HepG2 (cell line): Measurements from ENCODE around the gene UCKL1. TPM values are rescaled to one million over a fixed set of nuclear protein-coding genes. Genes with fewer than 3 reads are reported as not detected.
A peak's percentile ranks its signal among the peaks of the same experiment; 100 is the strongest.

Experiments used
- ARNT2 ChIP-seq: sonication (generic); formaldehyde crosslinking; IDR thresholded peaks from 2 replicates; pipeline ENCODE4 v1.8.0; 2022; ENCODE audit warnings: mild to moderate bottlenecking, low read depth, missing genetic modification reagents, moderate library complexity
- CAMTA2 ChIP-seq: sonication (generic); formaldehyde crosslinking; IDR thresholded peaks from 2 replicates; pipeline ENCODE4 v1.4.0; 2020; ENCODE audit warnings: mild to moderate bottlenecking, missing genetic modification reagents, borderline replicate concordance
- ELF4 ChIP-seq: sonication (generic); formaldehyde crosslinking; IDR thresholded peaks from 2 replicates; pipeline ENCODE4 v1.5.0; 2020; ENCODE audit warnings: missing genetic modification reagents, mild to moderate bottlenecking, moderate library complexity, borderline replicate concordance
- GLMP ChIP-seq: sonication (generic); formaldehyde crosslinking; IDR thresholded peaks from 2 replicates; pipeline ENCODE4 v1.9.0; 2021; ENCODE audit warnings: missing genetic modification reagents, mild to moderate bottlenecking, borderline replicate concordance
- ISL2 ChIP-seq: sonication (generic); formaldehyde crosslinking; IDR thresholded peaks from 2 replicates; pipeline ENCODE4 v1.5.0; 2020; ENCODE audit warnings: missing genetic modification reagents
- MEIS1 ChIP-seq: sonication (generic); formaldehyde crosslinking; IDR thresholded peaks from 2 replicates; pipeline ENCODE4 v1.9.0; 2021; ENCODE audit warnings: mild to moderate bottlenecking, missing genetic modification reagents, moderate library complexity, borderline replicate concordance
- MXD4 ChIP-seq: IDR thresholded peaks from 2 replicates; pipeline ENCODE4 v1.6.1; 2016; ENCODE audit warnings: mild to moderate bottlenecking, missing biosample characterization, missing genetic modification reagents
- MXI1 ChIP-seq: IDR thresholded peaks from 3 replicates; pipeline ENCODE4 v1.6.1; 2012; ENCODE audit warnings: low read depth, low read length, inconsistent platforms, borderline replicate concordance
- NFE2L2 ChIP-seq: fragments of 150-350 bp; IDR thresholded peaks from 2 replicates; pipeline ENCODE4 v1.6.1; 2014; ENCODE audit warnings: low read length
- POGZ ChIP-seq: sonication (generic); formaldehyde crosslinking; IDR thresholded peaks from 2 replicates; pipeline ENCODE4 v1.4.0; 2020; ENCODE audit warnings: mild to moderate bottlenecking, missing genetic modification reagents
- RBFOX2 ChIP-seq: fragments of 200-400 bp; formaldehyde crosslinking; IDR thresholded peaks from 2 replicates; pipeline ENCODE4 v1.6.1; 2017; ENCODE audit warnings: low read depth, mild to moderate bottlenecking, low read length
- RXRA ChIP-seq: sonication (generic); formaldehyde crosslinking; IDR thresholded peaks from 2 replicates; pipeline ENCODE4 v1.5.1; 2020; ENCODE audit warnings: missing genetic modification reagents
- ZBTB26 ChIP-seq: IDR thresholded peaks from 2 replicates; pipeline ENCODE4 v1.6.1; 2016; ENCODE audit warnings: missing compliant biosample characterization, missing genetic modification reagents, borderline replicate concordance
- ZFP82 ChIP-seq: sonication (generic); formaldehyde crosslinking; IDR thresholded peaks from 2 replicates; pipeline ENCODE4 v1.5.1; 2020; ENCODE audit warnings: mild to moderate bottlenecking, missing genetic modification reagents, borderline replicate concordance
- ZNF232 ChIP-seq: sonication (generic); formaldehyde crosslinking; IDR thresholded peaks from 2 replicates; pipeline ENCODE4 v1.4.0; 2020; ENCODE audit warnings: missing genetic modification reagents, borderline replicate concordance
- ZNF350 ChIP-seq: sonication (generic); formaldehyde crosslinking; IDR thresholded peaks from 2 replicates; pipeline ENCODE4 v1.4.0; 2020; ENCODE audit warnings: mild to moderate bottlenecking, low read depth, missing genetic modification reagents, borderline replicate concordance
- ZNF446 ChIP-seq: sonication (generic); formaldehyde crosslinking; IDR thresholded peaks from 2 replicates; pipeline ENCODE4 v1.5.0; 2020; ENCODE audit warnings: mild to moderate bottlenecking, missing genetic modification reagents
- ZNF839 ChIP-seq: sonication (generic); formaldehyde crosslinking; IDR thresholded peaks from 2 replicates; pipeline ENCODE4 v1.4.0; 2020; ENCODE audit warnings: missing genetic modification reagents, mild to moderate bottlenecking, borderline replicate concordance
- ZNF883 ChIP-seq: sonication (generic); formaldehyde crosslinking; IDR thresholded peaks from 2 replicates; pipeline ENCODE4 v1.5.1; 2020; ENCODE audit warnings: mild to moderate bottlenecking, missing genetic modification reagents; ENCODE audit errors: not compliant biosample characterization
- ZSCAN21 ChIP-seq: sonication (generic); formaldehyde crosslinking; IDR thresholded peaks from 2 replicates; pipeline ENCODE4 v1.8.0; 2022; ENCODE audit warnings: mild to moderate bottlenecking, missing genetic modification reagents, moderate library complexity, borderline replicate concordance
- ZXDC ChIP-seq: sonication (generic); formaldehyde crosslinking; IDR thresholded peaks from 2 replicates; pipeline ENCODE4 v1.5.0; 2020; ENCODE audit warnings: mild to moderate bottlenecking, missing genetic modification reagents
- polyA plus RNA-seq, 8 experiments: library from polyadenylated mRNA; depleted of rRNA in 3 of 8; stranded (reverse) in 7 of 8; unstranded in 1 of 8; fragments of >200 nt; fragmentation: Illumina TruSeq in 4 of 8; extraction: Trizol in 4 of 8; gene quantifications; 2 replicates each; pipeline versions ENCODE4 v1.2.1 to v1.2.3, GENCODE V29; 2011 to 2016; ENCODE audit warnings: low read depth in 4 of 8, missing spikeins in 1 of 8, mixed read lengths in 1 of 8; ENCODE audit not compliant: insufficient read depth in 1 of 8
- total RNA-seq, 5 experiments: library from RNA; depleted of rRNA; stranded (reverse); fragments of >200 nt; fragmentation: Illumina TruSeq; extraction: Trizol; gene quantifications; 2 replicates each; pipeline ENCODE4 v1.2.3, GENCODE V29; 2016; ENCODE audit warnings: low read depth in 1 of 5

UCKL1 gene
- total and polyA plus RNA-seq, 2 of the 13 experiments (the other 11 are each of a cell fraction or from before 2014, with no cell fraction given), result 50.2 to 126 TPM

GRCh38 chr20:63973636-63974401, 17.6 kb upstream of the UCKL1 start (continued):
- TF ChIP-seq ZNF839 (CRISPR knock-in tag) (peak; percentile 87; the same call in 1 of the 2 replicates), ZFP82 (0 out of 2 replicates have a peak, but pooled peaks have one; percentile 43), ZXDC (peak; percentile 99), ZNF232 (CRISPR knock-in tag) (peak; percentile 84; the same call in 1 of the 2 replicates), MEIS1 (CRISPR knock-in tag) (0 out of 2 replicates have a peak, but pooled peaks have one; percentile 66), ZSCAN21 (CRISPR knock-in tag) (0 out of 2 replicates have a peak, but pooled peaks have one; percentile 29), CAMTA2 (CRISPR knock-in tag) (no peak), ARNT2 (CRISPR knock-in tag) (peak; percentile 77; the same call in 1 of the 2 replicates), GLMP (CRISPR knock-in tag) (no peak), ZNF350 (CRISPR knock-in tag) (peak; percentile 97), MXD4 (CRISPR knock-in tag) (peak; percentile 97), NFE2L2 (no peak), POGZ (peak; percentile 56; the same call in 1 of the 2 replicates), ZNF883 (CRISPR knock-in tag) (peak; percentile 83), RXRA (CRISPR knock-in tag) (peak; percentile 79), RBFOX2 (peak; percentile 86), ISL2 (CRISPR knock-in tag) (peak; percentile 78), ZNF446 (CRISPR knock-in tag) (no peak), ZBTB26 (CRISPR knock-in tag) (peak; percentile 89), ELF4 (CRISPR knock-in tag) (no peak), MXI1 (peak; percentile 98)
